NCI-H1092 treated with DMSO at 0.1 percent for 48 hours (cell line): ENCODE measurements around the gene TBCC.
"Not testable (repeated sequence)": the region's sequence is repeated elsewhere in the genome, so short reads cannot be mapped to it uniquely, and the experiment has no call there.

Source experiments
- DNase-seq: peaks from one replicate; lab custom pipeline; 2025; lab: John Stamatoyannopoulos, UW

The TBCC gene

GRCh38 chr6:42769836-42770235 is 23.9 kb upstream of the TBCC start:
- no peak for DNase-seq

- DNase-seq, result no peak
These were observed 23.1 kb upstream of the TBCC start for GRCh38 chr6:42769051-42769450.

- DNase-seq, result no peak
These were observed 20.3 kb upstream of the TBCC start for GRCh38 chr6:42766163-42766670.

- DNase-seq, result no peak
These were observed 19.2 kb upstream of the TBCC start for GRCh38 chr6:42764911-42765648.

GRCh38 chr6:42762950-42763349 is 17.0 kb upstream of the TBCC start:
- DNase-seq, result no peak

GRCh38 chr6:42762426-42762859 is 16.5 kb upstream of the TBCC start:
- no peak for DNase-seq

- DNase-seq, result no peak
These were observed 15.6 kb upstream of the TBCC start for GRCh38 chr6:42761287-42762067.

GRCh38 chr6:42758756-42759430 is 13.0 kb upstream of the TBCC start:
- DNase-seq, result no peak

- DNase-seq, result no peak
These were observed 10.8 kb upstream of the TBCC start for GRCh38 chr6:42756722-42757121.

- no peak for DNase-seq
These were observed 8.9 kb upstream of the TBCC start for GRCh38 chr6:42754759-42755158.

- DNase-seq, result no peak
These were observed 5.2 kb upstream of the TBCC start for GRCh38 chr6:42751055-42751454.

GRCh38 chr6:42748203-42748898 is 2.4 kb upstream of the TBCC start:
- DNase-seq, result no peak

- DNase-seq, result peak; percentile 94
These were observed 824 bp upstream of the TBCC start for GRCh38 chr6:42746463-42747391.

- DNase-seq, result peak; percentile 59
These were observed 742 bp downstream of the TBCC start for GRCh38 chr6:42745083-42745639.

GRCh38 chr6:42744351-42744893 is 1.5 kb downstream of the TBCC start:
- DNase-seq, result no peak

GRCh38 chr6:42742116-42742894 is 3.6 kb downstream of the TBCC start:
- peak; percentile 28 for DNase-seq

- DNase-seq, result no peak
These were observed 5.2 kb downstream of the TBCC start for GRCh38 chr6:42740725-42741124.

- DNase-seq, result no peak
These were observed 9.9 kb downstream of the TBCC start for GRCh38 chr6:42735976-42736375.

GRCh38 chr6:42733867-42734481 is 11.9 kb downstream of the TBCC start:
- DNase-seq, result not testable (repeated sequence)
